Measurements from ENCODE around the gene CCDC92B. TPM values are rescaled to one million over a fixed set of nuclear protein-coding genes. Genes with fewer than 3 reads are reported as not detected.

The CCDC92B gene
- total and polyA plus RNA-seq, 9 of the 15 experiments (the other 6 are each of a cell fraction or from before 2014, with no cell fraction given): not detected

GRCh38 chr17:2694381-2695242 lies 54.8 kb downstream of the CCDC92B start:
- intact Hi-C loops (cut with micrococcal nuclease) (no loop called here), in situ Hi-C loops (cut with MboI) (no loop called here)
- no peaks in the 10 kb centered on the region for H3K9me3 ChIP-seq (replicated peaks; ENCODE audit: control insufficient read depth, insufficient read depth, low read depth, low read length)
- H3K27me3 ChIP-seq (ENCODE audit: control insufficient read depth in 2 of 2, insufficient read depth in 2 of 2, low read length in 2 of 2): no peaks in the 10 kb centered on the region
- peaks cover 82% of the 10 kb centered on the region; the same call in 1 of the 3 replicates for H3K36me3 ChIP-seq (ENCODE audit: control insufficient read depth, insufficient read depth, low read length)
- no peak for FAIRE-seq
- no peak overlapping the region for H3K4me2 ChIP-seq (ENCODE audit: insufficient read depth, low read length)
- no peak overlapping the region for H3K9ac ChIP-seq (ENCODE audit: insufficient read depth in 1 of 2, low read depth in 2 of 2, low read length in 2 of 2)
- H3K27ac ChIP-seq (ENCODE audit: extremely low read depth, low read depth, low read length): no peak overlapping the region
- BruUV-seq (replicated peaks): no TSS peak
- no peak overlapping the region for H3K4me3 ChIP-seq
- no peak for ATAC-seq
- no peaks in the 10 kb centered on the region for H4K20me1 ChIP-seq (replicated peaks; ENCODE audit: control insufficient read depth, insufficient read depth, low read length)
- ChIA-PET CTCF (ENCODE audit: low intra/inter-chr PET ratio) (no interaction called here), POLR2A (interaction anchor here (0.6 to 1.3 kb wide), 4 partner anchors 9 to 39 kb away, joined by 3 to 4 read pairs (median 4); no protein-coding TSS in a partner anchor)
- no peaks in the 10 kb centered on the region for H3K79me2 ChIP-seq (ENCODE audit: control insufficient read depth, insufficient read depth, low read length)
- TF ChIP-seq KAT7 (CRISPR knock-in tag; IDR thresholded peaks at IDR 0.05; ENCODE audit: borderline replicate concordance) (no peak), MTA2 (IDR thresholded peaks at IDR 0.05; ENCODE audit: low read depth) (no peak), POLR2G (IDR thresholded peaks at IDR 0.05; ENCODE audit: low read depth, low read length) (0 out of 2 replicates have a peak, but pooled peaks have one; percentile 26)
- 92% methylated on average over 7 of the region's 42 CpGs for WGBS (ENCODE audit: insufficient coverage, low coverage, missing lambda C conversion rate)
- no peaks in the 10 kb centered on the region for H3K9me1 ChIP-seq (ENCODE audit: control insufficient read depth, insufficient read depth, low read length)
- H2AFZ ChIP-seq (ENCODE audit: low read depth, low read length): no peak overlapping the region
- peaks cover 0 to 44% of the 10 kb centered on the region in 2 experiments; a peak in 2 of 5 replicates for H3K4me1 ChIP-seq (replicated peaks in 1 of 2; ENCODE audit: control insufficient read depth in 2 of 2, insufficient read depth in 2 of 2, low read length in 2 of 2)
- no peak for DNase-seq (ENCODE audit: extremely low read depth in 1 of 4, low spot score in 3 of 4)
